SK-N-MC (cell line): ENCODE measurements around the gene ZHX3.

ENCODE experiments used
- DNase-seq: peaks from one replicate; pipeline ENCODE4 v3.0.0-alpha.2; 2011; ENCODE audit warnings: low read depth, low spot score
- H3K27ac ChIP-seq: fragments of 200-600 bp; sonication (generic); 2 replicates; pipeline ENCODE4 v1.5.1; 2016; ENCODE audit warnings: mixed run types
- H3K36me3 ChIP-seq: fragments of 200-600 bp; sonication (generic); 2 replicates; pipeline ENCODE4 v1.6.1; 2017; ENCODE audit warnings: antibody characterized with exemption, low read length, mixed read lengths; ENCODE audit not compliant: insufficient read depth
- H3K4me3 ChIP-seq: fragments of 200-600 bp; sonication (generic); 2 replicates; pipeline ENCODE4 v1.5.1; 2016
- H3K9ac ChIP-seq: fragments of 200-600 bp; sonication (generic); 2 replicates; pipeline ENCODE4 v1.8.0; 2017; ENCODE audit warnings: mixed run types, mixed read lengths; ENCODE audit not compliant: insufficient read length
- H3K9me3 ChIP-seq: fragments of 200-600 bp; sonication (generic); 2 replicates; pipeline ENCODE4 v1.6.1; 2017; ENCODE audit warnings: low read depth, mild to moderate bottlenecking, antibody characterized with exemption, low read length, moderate library complexity, mixed read lengths
- EZH2 ChIP-seq: fragments of 200-600 bp; sonication (generic); IDR thresholded peaks from one replicate; pipeline ENCODE4 v1.6.1; 2017; ENCODE audit warnings: antibody characterized with exemption
- FOXP2 ChIP-seq: optimal IDR thresholded peaks from 2 replicates; pipeline ENCODE3; 2011; ENCODE audit warnings: mild to moderate bottlenecking, moderate library complexity; ENCODE audit not compliant: insufficient read depth; ENCODE audit errors: extremely low read length, control extremely low read depth
- POLR2AphosphoS5 ChIP-seq: IDR thresholded peaks from 2 replicates; pipeline ENCODE4 v1.6.1; 2012; ENCODE audit warnings: mild to moderate bottlenecking, low read depth, low read length, borderline replicate concordance

Gene ZHX3

DNA sequence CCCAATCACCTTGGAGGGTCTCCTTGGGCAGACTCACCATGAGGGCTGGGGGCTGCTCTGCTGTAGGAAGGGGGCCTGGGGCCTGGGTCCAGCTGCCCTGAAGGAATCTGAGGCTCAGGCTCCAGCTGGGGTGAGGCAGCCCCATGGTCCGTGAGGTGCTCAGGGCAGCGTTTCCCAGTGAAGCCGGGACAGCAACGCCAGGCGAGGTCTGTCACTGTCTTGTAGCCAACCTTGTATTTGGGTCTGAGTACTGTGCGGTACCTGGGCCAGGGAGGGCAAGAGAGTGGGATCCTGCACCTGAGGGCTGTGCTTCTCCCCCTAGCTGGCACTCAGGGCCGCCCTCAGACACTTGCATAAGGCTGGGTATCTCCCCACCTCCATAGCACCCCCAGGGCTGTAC is 46.1 kb upstream of the ZHX3 start:
- Histone ChIP-seq H3K4me3 (no peak overlapping the region), H3K9me3 (no peaks in the 10 kb centered on the region), H3K27ac (no peak overlapping the region), H3K9ac (no peak overlapping the region), H3K36me3 (no peaks in the 10 kb centered on the region)
- DNase-seq: no peak
- TF ChIP-seq EZH2 (no peak), FOXP2 (no peak), POLR2AphosphoS5 (no peak)

GRCh38 chr20:41362748-41363140 is 45.2 kb upstream of the ZHX3 start:
- no peak for DNase-seq
- TF ChIP-seq FOXP2 (no peak), POLR2AphosphoS5 (no peak), EZH2 (no peak)
- H3K27ac ChIP-seq: no peak overlapping the region
- H3K9ac ChIP-seq: no peak overlapping the region
- H3K4me3 ChIP-seq: no peak overlapping the region
- no peaks in the 10 kb centered on the region for H3K9me3 ChIP-seq
- H3K36me3 ChIP-seq: no peaks in the 10 kb centered on the region

GRCh38 chr20:41361757-41362747 is 44.5 kb upstream of the ZHX3 start:
- TF ChIP-seq EZH2 (no peak), POLR2AphosphoS5 (no peak), FOXP2 (no peak)
- no peak overlapping the region for H3K27ac ChIP-seq
- H3K9me3 ChIP-seq: no peaks in the 10 kb centered on the region
- H3K36me3 ChIP-seq: no peaks in the 10 kb centered on the region
- H3K4me3 ChIP-seq: no peak overlapping the region
- DNase-seq: no peak
- H3K9ac ChIP-seq: no peak overlapping the region

- H3K4me3 ChIP-seq: no peak overlapping the region
- H3K9me3 ChIP-seq: no peaks in the 10 kb centered on the region
- no peaks in the 10 kb centered on the region for H3K36me3 ChIP-seq
- no peak overlapping the region for H3K9ac ChIP-seq
- H3K27ac ChIP-seq: no peak overlapping the region
- DNase-seq: no peak
- no peak for TF ChIP-seq EZH2
- no peak for TF ChIP-seq FOXP2
- no peak for TF ChIP-seq POLR2AphosphoS5
Observed at GRCh38 chr20:41360831-41361756, 43.6 kb upstream of the ZHX3 start.

- H3K27ac ChIP-seq: no peak overlapping the region
- H3K4me3 ChIP-seq: no peak overlapping the region
- no peak for DNase-seq
- no peaks in the 10 kb centered on the region for H3K36me3 ChIP-seq
- TF ChIP-seq FOXP2 (no peak), EZH2 (no peak), POLR2AphosphoS5 (no peak)
- H3K9ac ChIP-seq: no peak overlapping the region
- no peaks in the 10 kb centered on the region for H3K9me3 ChIP-seq
Observed at GRCh38 chr20:41359541-41360011, 42.0 kb upstream of the ZHX3 start.

DNA sequence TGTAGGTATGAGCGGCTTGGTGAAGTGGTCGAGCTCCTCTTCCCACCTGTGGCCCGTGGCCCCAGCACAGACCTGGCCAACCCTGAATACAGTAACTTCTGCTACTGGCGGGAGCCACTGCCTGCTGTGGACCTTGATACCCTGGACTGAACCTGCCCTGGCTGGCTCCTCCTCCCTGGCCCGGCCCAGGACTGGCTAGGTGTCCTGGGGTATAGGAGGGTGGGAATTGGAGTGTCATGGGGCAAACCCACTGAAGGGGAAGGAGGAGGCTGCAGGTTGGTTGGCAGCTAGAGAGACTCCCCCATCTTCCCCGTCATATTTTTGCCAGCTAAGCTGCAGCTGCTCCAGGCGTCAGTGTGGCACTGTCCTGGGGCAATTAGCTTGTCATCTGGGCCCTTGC is 41.2 kb upstream of the ZHX3 start:
- H3K4me3 ChIP-seq: no peak overlapping the region
- H3K36me3 ChIP-seq: no peaks in the 10 kb centered on the region
- no peak overlapping the region for H3K27ac ChIP-seq
- H3K9me3 ChIP-seq: no peaks in the 10 kb centered on the region
- TF ChIP-seq EZH2 (no peak), POLR2AphosphoS5 (no peak), FOXP2 (no peak)
- H3K9ac ChIP-seq: no peak overlapping the region
- no peak for DNase-seq

- Histone ChIP-seq H3K27ac (no peak overlapping the region), H3K36me3 (no peaks in the 10 kb centered on the region), H3K9ac (no peak overlapping the region), H3K4me3 (no peak overlapping the region), H3K9me3 (no peaks in the 10 kb centered on the region)
- DNase-seq: no peak
- TF ChIP-seq EZH2 (no peak), FOXP2 (no peak), POLR2AphosphoS5 (no peak)
Observed at GRCh38 chr20:41358230-41358629, 40.7 kb upstream of the ZHX3 start.
